Stimulated activated CD4-positive, alpha-beta T cell treated with anti-CD3 and anti-CD28 coated beads, Interleukin-15, amount 100 ng/mL, for 48 hours (primary cell): ENCODE data around the gene MUCL3.
"Not testable (repeated sequence)": the region's sequence is repeated elsewhere in the genome, so short reads cannot be mapped to it uniquely, and the experiment has no call there.

Experiments
- DNase-seq, 2 donors: peaks; one replicate each; pipeline ENCODE4 v3.0.0-alpha.2; 2020; ENCODE audit warnings: low read depth in 2 of 2

Gene MUCL3

DNA sequence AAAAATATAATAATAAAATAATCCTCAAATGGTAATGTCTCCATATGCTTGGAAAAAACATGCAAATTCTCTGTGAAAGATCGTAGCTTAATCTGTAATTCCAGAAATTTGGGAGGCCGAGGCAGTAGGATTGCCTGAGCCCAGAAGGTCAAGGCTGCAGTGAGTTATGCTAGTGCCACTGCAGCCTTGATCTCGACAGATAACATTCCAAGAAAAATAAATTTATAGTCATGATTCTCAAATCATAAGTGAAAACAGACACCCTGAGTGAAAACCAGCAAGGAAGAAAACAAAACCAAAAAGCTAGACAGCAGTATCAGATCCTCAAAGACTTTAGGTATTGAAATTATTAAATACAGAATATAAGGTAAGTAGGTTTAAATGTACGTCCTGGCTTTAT lies 38.9 kb downstream of the MUCL3 start:
- DNase-seq = no peak

DNA sequence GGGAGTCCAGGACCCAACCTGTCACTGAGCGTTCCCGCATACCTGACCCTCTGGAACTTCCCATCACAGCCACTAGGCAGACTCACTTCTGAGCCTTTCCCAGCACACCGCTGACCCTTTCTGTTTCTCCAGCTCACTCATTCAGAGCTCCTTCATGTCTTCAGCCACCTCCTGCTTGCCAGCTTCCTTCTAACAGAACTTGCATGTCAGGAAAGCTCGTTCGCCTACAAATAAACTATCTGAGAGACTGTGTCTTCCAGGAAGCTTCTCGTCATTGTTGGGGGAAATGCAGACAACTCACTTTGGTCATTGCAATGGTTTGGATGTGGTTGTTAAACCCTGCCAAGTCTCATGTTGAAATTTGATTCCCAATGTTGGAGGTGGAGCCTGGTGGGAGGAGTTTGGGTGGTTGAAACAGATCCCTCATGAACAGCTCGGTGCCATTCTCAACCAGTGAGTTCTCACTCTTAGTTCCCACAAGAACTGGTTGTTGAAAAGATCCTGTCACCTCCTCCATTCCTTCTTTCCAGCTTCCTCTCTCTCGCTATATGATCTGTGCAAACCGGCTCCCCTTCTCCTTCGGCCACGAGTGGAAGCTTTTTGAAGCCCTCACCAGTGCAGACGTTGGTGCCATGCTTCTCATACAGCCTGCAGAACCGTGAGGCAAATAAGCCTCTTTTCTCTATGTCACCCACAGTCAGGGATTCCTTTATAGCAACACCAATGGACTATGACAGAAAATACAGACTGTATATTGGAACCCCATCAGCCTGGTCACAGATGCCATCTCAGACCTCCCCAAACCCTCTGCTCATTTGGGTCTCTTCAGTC lies 41.4 kb downstream of the MUCL3 start:
- DNase-seq = no peak

DNA sequence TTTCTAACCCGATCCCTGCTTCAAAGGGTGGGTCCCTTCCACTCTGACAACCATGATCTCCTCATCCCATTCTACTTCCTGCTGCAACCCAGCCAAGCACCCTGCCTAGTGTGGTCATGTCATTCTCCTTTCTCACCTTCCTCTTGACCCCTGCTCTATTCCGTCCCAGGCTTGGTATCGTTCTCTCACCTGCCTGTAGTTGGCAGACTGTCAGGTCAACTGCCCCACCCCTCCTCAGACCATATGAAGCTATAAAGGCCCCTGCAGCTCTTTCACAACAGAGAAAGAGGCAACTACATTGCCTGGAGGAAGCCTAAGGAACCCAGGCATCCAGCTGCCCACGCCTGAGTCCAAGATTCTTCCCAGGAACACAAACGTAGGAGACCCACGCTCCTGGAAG lies 42.7 kb downstream of the MUCL3 start, which contains the start of gene MUC21:
Gene MUC21 (plus strand): TSS at position 280 of the 400 bp plus-strand sequence. CDS start 241 bp downstream, outside the sequence.
- DNase-seq = no peak

DNA sequence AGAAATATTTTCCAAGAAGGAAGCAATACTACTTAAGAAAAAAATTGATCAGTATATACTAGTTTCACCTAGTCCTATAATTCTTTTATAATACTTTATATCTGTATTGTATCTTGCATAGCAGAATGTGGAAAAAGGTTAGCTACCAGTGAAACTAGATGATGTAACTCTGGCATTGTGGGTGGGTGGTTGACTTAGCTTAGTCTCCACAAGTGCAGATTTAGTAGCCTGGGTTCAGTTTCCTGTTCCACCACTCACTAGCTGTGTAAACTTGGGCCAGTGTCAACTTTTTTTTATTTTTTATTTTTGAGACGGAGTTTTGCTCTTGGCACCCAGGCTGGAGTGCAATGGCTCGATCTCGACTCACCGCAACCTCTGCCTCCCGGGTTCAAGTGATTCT lies 44.7 kb downstream of the MUCL3 start:
- DNase-seq = no peak

DNA sequence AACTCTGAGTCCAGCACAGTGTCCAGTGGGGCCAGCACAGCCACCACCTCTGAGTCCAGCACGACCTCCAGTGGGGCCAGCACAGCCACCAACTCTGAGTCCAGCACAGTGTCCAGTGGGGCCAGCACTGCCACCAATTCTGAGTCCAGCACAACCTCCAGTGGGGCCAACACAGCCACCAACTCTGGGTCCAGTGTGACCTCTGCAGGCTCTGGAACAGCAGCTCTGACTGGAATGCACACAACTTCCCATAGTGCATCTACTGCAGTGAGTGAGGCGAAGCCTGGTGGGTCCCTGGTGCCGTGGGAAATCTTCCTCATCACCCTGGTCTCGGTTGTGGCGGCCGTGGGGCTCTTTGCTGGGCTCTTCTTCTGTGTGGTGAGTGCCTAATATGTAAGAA lies 46.5 kb downstream of the MUCL3 start:
- no peak for DNase-seq

DNA sequence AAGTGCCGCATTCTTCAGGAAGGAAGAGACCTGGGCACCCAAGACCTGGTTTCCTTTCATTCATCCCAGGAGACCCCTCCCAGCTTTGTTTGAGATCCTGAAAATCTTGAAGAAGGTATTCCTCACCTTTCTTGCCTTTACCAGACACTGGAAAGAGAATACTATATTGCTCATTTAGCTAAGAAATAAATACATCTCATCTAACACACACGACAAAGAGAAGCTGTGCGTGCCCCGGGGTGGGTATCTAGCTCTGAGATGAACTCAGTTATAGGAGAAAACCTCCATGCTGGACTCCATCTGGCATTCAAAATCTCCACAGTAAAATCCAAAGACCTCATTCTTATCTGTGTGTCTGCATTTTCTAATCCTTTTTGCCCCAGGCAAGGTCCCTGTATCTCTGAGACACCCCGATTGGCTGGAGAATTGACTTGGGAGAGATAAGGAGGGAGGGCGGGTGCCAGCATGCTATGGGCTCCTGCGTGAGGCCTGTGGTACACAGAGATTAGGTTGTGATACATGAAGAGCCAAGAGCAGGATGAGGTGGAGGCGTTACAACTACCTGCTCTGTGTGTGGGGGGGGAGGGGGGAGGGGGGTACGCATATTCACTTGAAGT lies 47.5 kb downstream of the MUCL3 start:
- DNase-seq = no peak

DNA sequence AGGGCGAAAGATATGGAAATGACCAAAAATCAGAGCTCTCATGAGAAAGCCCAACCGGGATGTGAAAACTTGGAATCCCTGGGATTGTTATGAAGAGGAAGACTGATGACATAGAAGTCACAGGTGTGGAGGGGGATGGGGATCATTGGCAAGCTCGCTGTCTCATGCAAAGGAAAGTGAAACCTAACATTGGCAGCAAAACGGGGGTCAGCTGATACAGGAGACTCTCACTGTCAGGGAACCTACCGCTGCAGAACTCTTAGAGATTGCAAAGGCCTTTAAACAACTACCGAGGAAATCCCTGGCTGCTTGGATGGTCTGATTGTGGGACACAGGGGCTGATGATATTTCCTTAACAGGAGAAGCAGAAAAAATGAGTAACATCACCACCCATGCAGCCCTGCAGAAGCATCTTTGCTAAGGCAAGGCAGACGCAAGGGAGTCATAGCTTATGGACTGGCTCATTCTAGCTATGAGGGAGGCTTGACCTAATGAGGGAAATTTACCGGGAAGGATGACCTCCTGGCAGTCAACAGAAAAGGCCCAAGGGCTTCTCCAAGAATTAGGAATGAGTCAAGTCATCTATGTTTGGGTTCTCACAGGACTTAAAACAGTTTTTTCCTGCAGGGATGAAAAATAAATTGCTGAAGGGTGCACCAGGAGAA lies 49.8 kb downstream of the MUCL3 start:
- no peak for DNase-seq

DNA sequence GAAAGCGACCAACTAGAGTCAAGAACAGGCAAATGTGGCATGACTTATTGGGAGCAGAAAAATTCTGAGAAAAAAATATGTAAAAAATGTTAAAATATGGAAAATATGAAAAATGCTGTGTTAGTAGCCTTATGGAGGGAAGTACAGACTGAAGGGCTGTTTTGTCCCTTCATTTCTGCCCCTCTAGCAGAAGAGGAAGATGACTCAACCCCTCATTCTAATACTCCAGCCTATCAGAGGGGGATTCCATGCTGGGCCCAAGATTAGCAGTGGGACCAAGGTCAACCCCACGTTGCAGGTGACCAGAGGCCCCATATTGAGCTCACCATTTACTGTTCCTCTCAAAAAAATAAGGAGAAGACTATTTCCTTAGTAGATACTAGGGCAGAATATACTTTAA lies 51.1 kb downstream of the MUCL3 start:
- DNase-seq = no peak

DNA sequence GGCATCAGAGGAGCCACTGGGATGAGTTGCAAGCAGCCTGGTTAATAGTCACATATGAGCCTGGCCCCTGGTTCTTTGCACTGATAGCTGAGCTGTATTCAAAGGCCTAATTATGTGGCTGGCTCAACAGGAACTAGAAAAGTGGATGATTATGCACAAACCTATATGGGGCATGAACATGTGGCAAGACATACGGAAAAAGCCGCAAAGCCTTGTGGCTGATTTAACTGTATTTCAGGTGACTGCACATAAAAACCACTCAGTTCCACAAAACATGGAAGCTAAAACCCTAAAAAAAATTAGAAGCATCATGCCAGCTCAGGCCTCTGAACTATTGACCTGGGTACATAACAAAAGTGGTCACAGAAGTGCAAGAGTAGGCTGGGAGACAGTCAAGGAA lies 56.5 kb downstream of the MUCL3 start:
- no peak for DNase-seq

DNA sequence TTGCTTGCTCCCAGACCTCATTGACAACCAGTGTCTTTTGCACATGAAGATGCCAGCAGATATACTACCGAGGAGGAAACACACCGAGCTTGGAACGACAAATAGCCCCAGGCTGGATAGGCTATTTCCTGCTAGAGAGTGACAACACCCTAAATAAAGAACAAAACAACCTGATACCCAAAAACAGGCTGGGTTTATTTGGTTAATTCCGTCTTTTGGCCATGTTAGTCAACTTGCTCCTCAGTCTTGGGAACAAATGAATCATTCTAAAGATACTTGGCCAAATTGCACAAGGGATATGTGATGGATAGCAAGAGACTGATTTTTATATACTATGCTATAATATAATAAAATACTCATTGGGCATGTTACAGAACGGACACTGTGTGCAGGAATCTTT lies 58.0 kb downstream of the MUCL3 start:
- no peak for DNase-seq

DNA sequence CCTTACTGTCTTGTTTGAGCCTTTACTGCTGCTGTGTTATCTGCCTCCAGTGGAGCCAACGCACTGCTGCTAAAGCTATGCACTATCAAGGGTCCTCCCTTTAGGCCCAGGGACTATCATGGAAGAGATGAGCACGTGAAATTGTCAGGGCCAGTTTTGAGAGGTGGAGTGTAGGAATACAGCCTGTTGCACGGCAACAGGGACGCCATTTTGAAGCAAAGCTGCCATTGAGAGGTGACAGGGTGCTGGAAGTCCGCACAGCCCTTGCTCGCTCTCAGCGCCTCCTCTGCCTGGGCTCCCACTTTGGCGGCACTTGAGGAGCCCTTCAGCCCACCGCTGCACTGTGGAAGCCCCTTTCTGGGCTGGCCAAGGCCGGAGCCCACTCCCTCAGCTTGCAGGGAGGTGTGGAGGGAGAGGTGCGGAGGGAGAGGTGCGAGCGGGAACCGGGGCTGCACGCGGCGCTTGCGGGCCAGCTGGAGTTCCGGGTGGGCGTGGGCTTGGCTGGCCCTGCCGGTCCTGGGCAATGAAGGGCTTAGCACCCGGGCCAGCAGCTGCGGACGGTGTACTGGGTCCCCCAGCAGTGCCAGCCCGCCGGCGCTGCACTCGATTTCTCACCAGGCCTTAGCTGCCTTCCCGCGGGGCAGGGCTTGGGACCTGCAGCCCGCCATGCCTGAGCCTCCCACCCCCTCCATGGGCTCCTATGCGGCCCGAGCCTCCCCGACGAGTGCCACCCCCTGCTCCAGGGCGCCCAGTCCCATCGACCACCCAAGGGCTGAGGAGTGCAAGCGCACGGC lies 59.5 kb downstream of the MUCL3 start:
- DNase-seq = not testable (repeated sequence)

DNA sequence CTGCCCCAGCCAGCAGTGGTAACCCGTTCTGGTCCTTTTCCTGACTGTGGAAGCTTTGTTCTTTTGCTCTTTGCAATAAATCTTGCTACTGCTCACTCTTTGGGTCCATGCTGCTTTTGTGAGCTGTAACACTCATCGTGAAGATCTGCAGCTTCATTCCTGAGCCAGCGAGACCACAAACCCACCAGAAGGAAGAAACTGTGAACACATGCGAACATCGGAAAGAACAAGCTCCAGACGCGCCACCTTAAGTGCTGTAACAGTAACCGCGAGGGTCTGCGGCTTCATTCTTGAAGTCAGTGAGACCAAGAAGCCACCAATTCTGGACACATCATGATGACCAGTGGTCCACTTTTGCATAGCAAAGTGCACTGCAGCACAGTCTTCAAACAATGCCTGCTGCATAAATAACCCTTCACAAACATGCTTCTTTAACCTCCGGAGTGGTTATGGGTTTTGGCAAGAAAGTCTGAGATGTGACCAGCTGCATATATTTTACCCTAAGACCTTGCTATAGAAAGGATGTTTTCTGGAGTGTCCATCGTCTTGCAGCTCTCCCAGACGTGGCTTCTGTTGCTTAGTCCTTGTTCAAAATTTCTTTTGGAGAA lies 60.6 kb downstream of the MUCL3 start:
- no peak for DNase-seq

DNA sequence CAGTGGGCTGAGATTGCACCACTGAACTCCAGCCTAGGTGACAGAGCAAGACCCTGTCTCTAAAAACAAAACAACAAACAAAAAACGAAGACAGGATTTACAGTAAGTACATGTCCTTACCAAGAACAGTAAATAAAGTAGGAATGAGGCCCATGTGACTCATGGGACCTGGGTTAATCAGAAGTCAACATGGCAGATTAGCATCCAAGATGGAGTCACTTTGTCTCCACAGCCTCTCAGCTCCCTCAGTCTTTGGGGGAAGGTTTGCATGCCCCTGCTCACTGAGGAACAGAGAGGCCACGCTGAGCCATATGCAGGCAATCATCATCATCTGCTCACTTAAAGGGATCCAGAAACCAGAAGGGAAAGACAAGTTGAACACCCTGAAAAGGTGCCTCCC lies 61.7 kb downstream of the MUCL3 start:
- no peak for DNase-seq
